ENCODE results near the gene RASA3.

GRCh38 chr13:114136576-114136975 lies 4.2 kb upstream of the RASA3 start:
- TF ChIP-seq CTCF (IDR thresholded peaks at IDR 0.05): no peak
- no peak for TF ChIP-seq POLR2AphosphoS5 (IDR thresholded peaks at IDR 0.05)
